Fibroblast of lung (primary cell): ENCODE measurements around the gene PRMT5. TPM values are rescaled to one million over a fixed set of nuclear protein-coding genes. Genes with fewer than 3 reads are reported as not detected.
"Not testable (repeated sequence)": the region's sequence is repeated elsewhere in the genome, so short reads cannot be mapped to it uniquely, and the experiment has no call there.

Source experiments
- DNase-seq, 2 donors: peaks; one replicate each; pipeline versions ENCODE4 v3.0.0 to v3.0.0-alpha.2; 2010; ENCODE audit warnings: low read depth in 2 of 2
- H2AFZ ChIP-seq: 2 replicates; pipeline ENCODE4 v1.5.1; 2012; ENCODE audit warnings: low read length, control low read depth, inconsistent platforms
- H3K27ac ChIP-seq: 2 replicates; pipeline ENCODE4 v1.5.1; 2011; ENCODE audit warnings: low read length, control low read depth; ENCODE audit not compliant: insufficient read depth
- H3K27me3 ChIP-seq: 2 replicates; pipeline ENCODE4 v1.5.1; 2011; ENCODE audit warnings: mild to moderate bottlenecking, low read length; ENCODE audit not compliant: control insufficient read depth, insufficient read depth
- H3K36me3 ChIP-seq: 2 replicates; pipeline ENCODE4 v1.5.1; 2011; ENCODE audit warnings: low read length; ENCODE audit not compliant: control insufficient read depth, insufficient read depth
- H3K4me1 ChIP-seq: 2 replicates; pipeline ENCODE4 v1.5.1; 2011; ENCODE audit warnings: low read length; ENCODE audit not compliant: control insufficient read depth, insufficient read depth; ENCODE audit errors: extremely low read depth
- H3K4me2 ChIP-seq: 2 replicates; pipeline ENCODE4 v1.5.1; 2011; ENCODE audit warnings: low read length, control low read depth; ENCODE audit not compliant: insufficient read depth; ENCODE audit errors: extremely low read depth
- H3K4me3 ChIP-seq, 4 experiments: fragments of 200-600 bp in 1 of 4; sonication (generic) in 1 of 4; replicated peaks in 1 of 4; 2 replicates each; pipeline ENCODE4 v1.5.1; 2011 to 2016; ENCODE audit warnings: low read length in 4 of 4, low read depth in 3 of 4, mild to moderate bottlenecking in 3 of 4, control low read depth in 2 of 4, inconsistent platforms in 1 of 4, mixed read lengths in 1 of 4; ENCODE audit not compliant: insufficient read depth in 1 of 4; ENCODE audit errors: control extremely low read depth in 1 of 4
- H3K79me2 ChIP-seq: 2 replicates; pipeline ENCODE4 v1.5.1; 2012; ENCODE audit warnings: mild to moderate bottlenecking, low read length, inconsistent platforms; ENCODE audit not compliant: control insufficient read depth, insufficient read depth
- H3K9ac ChIP-seq: 2 replicates; pipeline ENCODE4 v1.5.1; 2011; ENCODE audit warnings: mild to moderate bottlenecking, low read length, control low read depth; ENCODE audit not compliant: insufficient read depth
- H3K9me3 ChIP-seq: 2 replicates; pipeline ENCODE4 v1.5.1; 2012; ENCODE audit warnings: low read depth, low read length; ENCODE audit not compliant: control insufficient read depth, insufficient read depth
- H4K20me1 ChIP-seq: 2 replicates; pipeline ENCODE4 v1.5.1; 2011; ENCODE audit warnings: low read length; ENCODE audit not compliant: control insufficient read depth, insufficient read depth; ENCODE audit errors: extremely low read depth
- CTCF ChIP-seq, 2 donors: IDR thresholded peaks in 1 of 2; conservative IDR thresholded peaks in 1 of 2; 1 replicate in 1 of 2; 2 replicates in 1 of 2; pipeline ENCODE4 v1.5.1; 2011 to 2012; ENCODE audit warnings: low read length in 2 of 2, control low read depth in 1 of 2, inconsistent platforms in 1 of 2, low read depth in 1 of 2, mild to moderate bottlenecking in 1 of 2
- EZH2 ChIP-seq: IDR thresholded peaks from 2 replicates; pipeline ENCODE4 v1.5.1; 2012; ENCODE audit warnings: low read length, control low read depth, mild to moderate bottlenecking; ENCODE audit errors: missing control alignments
- polyA plus RNA-seq, 2 donors: library from polyadenylated mRNA; depleted of rRNA in 1 of 2; stranded (reverse) in 1 of 2; unstranded in 1 of 2; fragments of >200 nt; gene quantifications; 2 replicates each; pipeline ENCODE4 v1.2.1, GENCODE V29; 2011 to 2012; ENCODE audit warnings: missing spikeins in 1 of 2
- total RNA-seq: library from RNA; depleted of rRNA; stranded (reverse); fragments of >200 nt; gene quantifications from 2 replicates; pipeline ENCODE4 v1.2.1, GENCODE V29; 2014

The PRMT5 gene
- total and polyA plus RNA-seq, 2 donors (not counting 1 experiment from before 2014, with no cell fraction given) = 54.8 to 91.7 TPM

DNA sequence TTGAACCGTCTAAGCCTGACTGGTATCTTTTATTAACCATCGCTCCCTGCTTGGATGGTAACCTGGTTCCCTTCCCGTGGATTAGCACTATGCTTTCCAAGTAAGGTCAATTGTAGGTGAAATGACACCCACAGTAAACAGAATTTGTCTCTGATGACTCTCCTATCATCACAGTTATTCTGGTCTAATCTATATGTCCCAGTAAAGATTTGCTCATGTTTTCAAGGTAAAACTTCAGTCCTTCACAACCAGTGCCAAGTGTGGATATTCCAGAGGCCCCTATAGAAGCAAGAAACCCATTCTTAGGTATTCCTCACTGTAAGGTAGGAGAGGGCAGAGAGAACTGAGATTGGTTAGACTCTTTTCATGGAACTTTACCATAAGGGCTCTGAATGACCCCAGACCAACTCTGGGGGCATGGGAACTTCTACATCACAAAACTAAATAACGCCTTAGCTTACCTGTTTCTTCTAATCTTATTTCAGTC is 37.6 kb upstream of the PRMT5 start:
- TF ChIP-seq CTCF (conservative IDR thresholded peaks at IDR 0.05 in 1 of 2, IDR thresholded peaks at IDR 0.05 in 1 of 2; ENCODE audit: low read depth in 1 of 2, low read length in 2 of 2) (no peak), EZH2 (no peak)
- Histone ChIP-seq H3K27ac (no peak overlapping the region), H3K36me3 (peaks cover 1% of the 10 kb centered on the region), H3K9ac (no peak overlapping the region), H2AFZ (no peak overlapping the region), H3K79me2 (no peaks in the 10 kb centered on the region), H4K20me1 (no peaks in the 10 kb centered on the region), H3K27me3 (no peaks in the 10 kb centered on the region), H3K4me2 (no peak overlapping the region), H3K9me3 (no peaks in the 10 kb centered on the region), H3K4me1 (no peaks in the 10 kb centered on the region), H3K4me3 (no peak overlapping the region)
- no peak for DNase-seq

GRCh38 chr14:22965916-22966782 is 37.0 kb upstream of the PRMT5 start:
- H3K27ac ChIP-seq, H3K4me3 ChIP-seq, H3K27me3 ChIP-seq, H3K4me2 ChIP-seq, H3K9me3 ChIP-seq, H3K79me2 ChIP-seq, H3K4me1 ChIP-seq, H3K9ac ChIP-seq, H2AFZ ChIP-seq, H3K36me3 ChIP-seq, H4K20me1 ChIP-seq, DNase-seq: not testable (repeated sequence)

- DNase-seq = no peak
- no peak overlapping the region for H3K4me2 ChIP-seq
- no peak overlapping the region for H3K27ac ChIP-seq
- H4K20me1 ChIP-seq = no peaks in the 10 kb centered on the region
- H2AFZ ChIP-seq = no peak overlapping the region
- H3K9ac ChIP-seq = no peak overlapping the region
- TF ChIP-seq EZH2 (no peak), CTCF (conservative IDR thresholded peaks at IDR 0.05 in 1 of 2, IDR thresholded peaks at IDR 0.05 in 1 of 2; ENCODE audit: low read depth in 1 of 2, low read length in 2 of 2) (no peak)
- no peaks in the 10 kb centered on the region for H3K27me3 ChIP-seq
- H3K9me3 ChIP-seq = no peaks in the 10 kb centered on the region
- no peaks in the 10 kb centered on the region for H3K4me1 ChIP-seq
- H3K4me3 ChIP-seq = no peak overlapping the region
- H3K79me2 ChIP-seq = no peaks in the 10 kb centered on the region
- H3K36me3 ChIP-seq = no peaks in the 10 kb centered on the region
Observed at GRCh38 chr14:22962061-22962676, 33.0 kb upstream of the PRMT5 start.
